ENCODE measurements around the gene NAT16. TPM values are rescaled to one million over a fixed set of nuclear protein-coding genes. Genes with fewer than 3 reads are reported as not detected.
"Not testable (repeated sequence)": the region's sequence is repeated elsewhere in the genome, so short reads cannot be mapped to it uniquely, and the experiment has no call there.

NAT16 gene
- total RNA-seq, 2 donors from 2014 or later, result 0.15 to 0.20 TPM

DNA sequence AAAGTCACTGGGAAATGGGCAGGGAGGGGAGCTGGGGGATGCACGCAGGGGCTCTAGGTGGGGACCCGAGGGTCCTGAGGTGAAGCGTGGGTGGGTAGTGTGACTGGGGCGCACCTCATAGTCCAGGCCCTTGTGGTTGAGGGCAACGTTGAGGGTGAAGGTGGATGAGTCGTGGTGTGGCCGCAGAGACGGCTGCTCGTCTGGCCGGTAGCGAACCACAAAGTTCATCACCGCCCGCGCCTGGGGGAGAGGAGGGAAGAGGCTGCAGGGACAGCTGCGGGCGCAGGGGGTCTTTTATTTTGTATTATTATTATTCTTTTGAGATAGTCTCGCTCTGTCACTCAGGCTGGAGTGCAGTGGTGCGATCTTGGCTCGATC lies 26.6 kb upstream of the NAT16 start:
- Mint-ChIP-seq H3K27ac (no peak overlapping the region), H3K36me3 (ENCODE audit: low read depth) (peaks cover 20% of the 10 kb centered on the region), H3K9me3 (no peaks in the 10 kb centered on the region), H3K4me3 (no peak overlapping the region), H3K27me3 (ENCODE audit: insufficient read depth) (peaks cover 22% of the 10 kb centered on the region), H3K4me1 (no peaks in the 10 kb centered on the region)
- DNase-seq, result no peak
- no peak overlapping the region for H3K4me3 ChIP-seq (ENCODE audit: low read length)
- H3K27ac ChIP-seq (ENCODE audit: low read depth, low read length), result no peak overlapping the region
- 96 to 100% methylated on average over 11 to 19 of the region's 19 CpGs for WGBS, 2 experiments (ENCODE audit: insufficient coverage in 1 of 2, insufficient read length in 1 of 2)
- no peaks in the 10 kb centered on the region for H3K4me1 ChIP-seq (ENCODE audit: control insufficient read depth, insufficient read depth, low read length)
- H3K27me3 ChIP-seq (ENCODE audit: control insufficient read depth, insufficient read depth, low read length, poor library complexity, severe bottlenecking), result no peaks in the 10 kb centered on the region
- TF ChIP-seq, protein P1, sequence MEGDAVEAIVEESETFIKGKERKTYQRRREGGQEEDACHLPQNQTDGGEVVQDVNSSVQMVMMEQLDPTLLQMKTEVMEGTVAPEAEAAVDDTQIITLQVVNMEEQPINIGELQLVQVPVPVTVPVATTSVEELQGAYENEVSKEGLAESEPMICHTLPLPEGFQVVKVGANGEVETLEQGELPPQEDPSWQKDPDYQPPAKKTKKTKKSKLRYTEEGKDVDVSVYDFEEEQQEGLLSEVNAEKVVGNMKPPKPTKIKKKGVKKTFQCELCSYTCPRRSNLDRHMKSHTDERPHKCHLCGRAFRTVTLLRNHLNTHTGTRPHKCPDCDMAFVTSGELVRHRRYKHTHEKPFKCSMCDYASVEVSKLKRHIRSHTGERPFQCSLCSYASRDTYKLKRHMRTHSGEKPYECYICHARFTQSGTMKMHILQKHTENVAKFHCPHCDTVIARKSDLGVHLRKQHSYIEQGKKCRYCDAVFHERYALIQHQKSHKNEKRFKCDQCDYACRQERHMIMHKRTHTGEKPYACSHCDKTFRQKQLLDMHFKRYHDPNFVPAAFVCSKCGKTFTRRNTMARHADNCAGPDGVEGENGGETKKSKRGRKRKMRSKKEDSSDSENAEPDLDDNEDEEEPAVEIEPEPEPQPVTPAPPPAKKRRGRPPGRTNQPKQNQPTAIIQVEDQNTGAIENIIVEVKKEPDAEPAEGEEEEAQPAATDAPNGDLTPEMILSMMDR (conservative IDR thresholded peaks at IDR 0.05), result no peak
- no peaks in the 10 kb centered on the region for H3K9me3 ChIP-seq (ENCODE audit: control insufficient read depth, low read length)
- H3K9ac ChIP-seq (ENCODE audit: extremely low read depth, low read length, poor library complexity, severe bottlenecking), result no peak overlapping the region
- peaks cover 3% of the 10 kb centered on the region for H3K36me3 ChIP-seq (ENCODE audit: control insufficient read depth, insufficient read depth, low read length)

DNA sequence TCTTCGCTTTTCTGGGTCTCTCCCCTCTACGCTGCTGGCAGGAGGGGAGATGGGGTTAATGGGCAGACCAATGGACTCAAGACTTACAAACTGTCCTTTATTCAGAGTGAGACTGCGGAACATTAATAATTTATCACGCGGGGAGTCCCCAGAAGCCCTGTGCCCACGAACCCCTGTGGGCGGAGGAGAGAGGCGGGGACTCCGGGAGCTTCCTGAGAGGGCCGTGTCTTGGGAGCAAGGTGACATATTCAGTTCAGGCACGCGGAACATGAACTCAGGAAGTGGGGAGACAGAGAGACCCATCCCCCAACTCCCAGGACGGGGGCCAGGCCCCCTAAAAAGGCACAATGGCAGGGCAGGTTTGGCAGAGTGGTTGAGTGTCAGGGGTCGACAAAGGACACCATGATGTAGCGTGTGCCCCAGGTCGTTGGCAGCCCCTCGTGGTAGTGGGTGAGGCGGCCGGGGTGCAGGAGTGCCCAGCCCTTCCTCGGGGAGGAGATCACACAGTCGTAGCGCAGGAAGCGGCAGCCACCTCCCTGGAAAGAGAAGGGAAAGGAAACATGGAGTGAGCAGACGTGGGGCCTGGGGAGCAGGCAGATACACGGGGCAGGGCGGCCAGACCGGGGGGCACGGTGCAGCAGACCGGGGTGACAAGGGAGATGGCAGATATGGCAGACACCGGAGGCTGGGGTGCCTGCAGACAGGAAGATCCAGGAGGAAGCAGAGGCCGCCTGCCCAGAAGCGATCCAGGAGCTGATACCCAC lies 26.0 kb upstream of the NAT16 start:
- Histone ChIP-seq H3K9me3 (ENCODE audit: control insufficient read depth, low read length) (no peaks in the 10 kb centered on the region), H3K27ac (ENCODE audit: low read depth, low read length) (no peak overlapping the region), H3K4me1 (ENCODE audit: control insufficient read depth, insufficient read depth, low read length) (peaks cover under 1% of the 10 kb centered on the region), H3K4me3 (ENCODE audit: low read length) (no peak overlapping the region), H3K9ac (ENCODE audit: extremely low read depth, low read length, poor library complexity, severe bottlenecking) (no peak overlapping the region), H3K27me3 (ENCODE audit: control insufficient read depth, insufficient read depth, low read length, poor library complexity, severe bottlenecking) (no peaks in the 10 kb centered on the region), H3K36me3 (ENCODE audit: control insufficient read depth, insufficient read depth, low read length) (peaks cover 3% of the 10 kb centered on the region)
- no peak overlapping the region for H3K4me3 Mint-ChIP-seq
- peaks cover 20% of the 10 kb centered on the region for H3K36me3 Mint-ChIP-seq (ENCODE audit: low read depth)
- no peaks in the 10 kb centered on the region for H3K9me3 Mint-ChIP-seq
- H3K27ac Mint-ChIP-seq, result no peak overlapping the region
- 93% methylated on average over 20 to 32 of the region's 32 CpGs for WGBS, 2 experiments (ENCODE audit: insufficient coverage in 1 of 2, insufficient read length in 1 of 2)
- TF ChIP-seq, protein P1 (conservative IDR thresholded peaks at IDR 0.05), result no peak
- H3K4me1 Mint-ChIP-seq, result peaks cover under 1% of the 10 kb centered on the region
- H3K27me3 Mint-ChIP-seq (ENCODE audit: insufficient read depth), result peaks cover 27% of the 10 kb centered on the region
- no peak for DNase-seq

DNA sequence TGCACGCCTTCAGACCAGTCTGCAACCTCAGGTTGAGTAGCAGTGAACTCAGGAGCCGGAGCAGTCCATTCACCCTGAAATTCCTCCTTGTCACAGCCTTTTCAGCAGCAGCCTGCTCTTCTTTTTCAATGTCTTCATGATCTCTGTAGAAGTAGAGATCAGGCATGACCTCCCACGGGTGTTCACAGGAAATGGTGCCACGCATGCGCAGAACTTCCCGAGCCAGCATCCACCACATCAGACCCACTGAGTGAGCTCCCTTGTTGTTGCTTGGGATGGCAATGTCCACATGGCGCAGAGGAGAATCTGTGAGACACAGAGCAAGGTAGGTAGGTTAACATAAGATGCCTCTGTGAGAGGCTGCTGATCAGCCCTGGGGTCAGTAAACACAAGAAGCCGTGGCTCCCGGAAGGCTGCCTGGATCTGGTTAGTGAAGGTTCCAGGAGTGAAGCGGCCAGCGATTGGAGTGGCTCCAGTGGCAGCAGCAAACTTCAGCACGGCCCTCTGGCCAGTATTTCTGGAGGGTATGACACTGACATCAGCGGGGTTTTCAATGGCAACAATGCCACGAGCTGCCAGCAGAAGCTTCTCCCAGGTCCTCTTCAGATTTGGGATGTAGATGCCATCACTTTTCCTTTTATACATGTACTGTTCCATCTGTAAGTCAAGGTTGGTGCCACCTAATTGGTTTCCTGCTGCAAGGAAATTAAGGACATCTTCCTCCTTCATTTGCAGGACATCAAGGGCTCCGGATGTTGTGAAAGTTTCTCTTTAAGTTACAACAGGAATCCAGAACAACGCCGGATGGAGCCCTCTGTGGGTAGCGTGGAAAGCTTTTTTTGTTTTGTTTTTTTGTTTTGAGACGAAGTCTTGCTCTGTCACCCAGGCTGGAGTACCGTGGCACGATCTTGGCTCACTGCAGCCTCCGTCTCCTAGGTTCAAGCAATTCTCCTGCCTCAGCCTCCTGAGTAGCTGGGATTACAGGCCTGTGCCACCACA lies 23.9 kb upstream of the NAT16 start:
- H3K4me1 ChIP-seq (ENCODE audit: control insufficient read depth, insufficient read depth, low read length); H3K27me3 ChIP-seq (ENCODE audit: control insufficient read depth, insufficient read depth, low read length, poor library complexity, severe bottlenecking); H3K4me3 Mint-ChIP-seq; DNase-seq; H3K4me3 ChIP-seq (ENCODE audit: low read length); H3K27ac ChIP-seq (ENCODE audit: low read depth, low read length); H3K36me3 ChIP-seq (ENCODE audit: control insufficient read depth, insufficient read depth, low read length); H3K9me3 Mint-ChIP-seq; H3K27ac Mint-ChIP-seq; H3K4me1 Mint-ChIP-seq; H3K9me3 ChIP-seq (ENCODE audit: control insufficient read depth, low read length); H3K9ac ChIP-seq (ENCODE audit: extremely low read depth, low read length, poor library complexity, severe bottlenecking): not testable (repeated sequence)
- H3K27me3 Mint-ChIP-seq (ENCODE audit: insufficient read depth), result peaks cover 37% of the 10 kb centered on the region
- 88 to 91% methylated on average over 19 to 22 of the region's 22 CpGs for WGBS, 2 experiments (ENCODE audit: insufficient coverage in 1 of 2, insufficient read length in 1 of 2)
- peaks cover 16% of the 10 kb centered on the region for H3K36me3 Mint-ChIP-seq (ENCODE audit: low read depth)

Measured in endodermal cell (in vitro differentiated cells).